Endothelial cell of umbilical vein (primary cell): Measurements from ENCODE around the gene AATF. TPM values are rescaled to one million over a fixed set of nuclear protein-coding genes. Genes with fewer than 3 reads are reported as not detected.
A peak's percentile ranks its signal among the peaks of the same experiment; 100 is the strongest.

Experiments
- BruUV-seq: library from RNA; stranded (reverse); fragments of 400-500 nt; replicated peaks from 2 replicates; lab custom pipeline; 2021; lab: Mats Ljungman, UMichigan
- CTCF ChIA-PET: fragments of 300-600, 350-600 bp; sonication (Branson Sonifier 250); formaldehyde crosslinking; loops from one replicate; lab custom pipeline; 2021; ENCODE audit warnings: antibody characterized with exemption, inconsistent platforms; lab: Charles Lee
- POLR2A ChIA-PET: fragments of 300-600, 350-600 bp; sonication (Branson Sonifier 250); formaldehyde crosslinking; loops from one replicate; lab custom pipeline; 2021; ENCODE audit warnings: antibody characterized with exemption, inconsistent platforms; lab: Charles Lee
- DNase-seq: peaks from one replicate; pipeline ENCODE4 v3.0.0-alpha.2; 2011; ENCODE audit warnings: low read depth, low spot score
- FAIRE-seq: peaks from 2 replicates; lab custom pipeline; 2011; peaks lifted over from hg19 to GRCh38; lab: Jason Lieb, UNC
- H2AFZ ChIP-seq: 2 replicates; pipeline ENCODE4 v1.6.0; 2012; ENCODE audit warnings: low read depth, low read length, control low read depth, inconsistent platforms
- H3K27ac ChIP-seq: 2 replicates; pipeline ENCODE4 v1.5.1; 2011; ENCODE audit warnings: low read depth, mild to moderate bottlenecking, control low read depth, low read length, moderate library complexity; ENCODE audit not compliant: insufficient read depth
- H3K27me3 ChIP-seq, 2 experiments: 2 replicates each; pipeline versions ENCODE4 v1.6.0 to v1.6.1; 2011; ENCODE audit warnings: low read length in 2 of 2, mixed read lengths in 1 of 2; ENCODE audit not compliant: control insufficient read depth in 2 of 2, insufficient read depth in 2 of 2
- H3K36me3 ChIP-seq, 2 experiments: 2 replicates in 1 of 2; 3 replicates in 1 of 2; pipeline ENCODE4 v1.5.1; 2011; ENCODE audit warnings: low read length in 2 of 2, mild to moderate bottlenecking in 1 of 2, moderate library complexity in 1 of 2; ENCODE audit not compliant: control insufficient read depth in 2 of 2, insufficient read depth in 2 of 2; ENCODE audit errors: extremely low read depth in 1 of 2
- H3K4me1 ChIP-seq: 3 replicates; pipeline ENCODE4 v1.5.1; 2011; ENCODE audit warnings: mild to moderate bottlenecking, low read length; ENCODE audit not compliant: control insufficient read depth, insufficient read depth; ENCODE audit errors: extremely low read depth
- H3K4me2 ChIP-seq: 2 replicates; pipeline ENCODE4 v1.6.1; 2011; ENCODE audit warnings: low read length, control low read depth, mixed read lengths; ENCODE audit not compliant: insufficient read depth
- H3K4me3 ChIP-seq, 3 experiments: fragments of 200-600 bp in 1 of 3; sonication (generic), shearing (Covaris generic) in 1 of 3; replicated peaks in 1 of 3; 2 replicates each; pipeline ENCODE4 v1.5.1; 2011 to 2016; ENCODE audit warnings: control low read depth in 3 of 3, low read length in 3 of 3, mild to moderate bottlenecking in 2 of 3, inconsistent platforms in 1 of 3, low read depth in 1 of 3, moderate library complexity in 1 of 3; ENCODE audit not compliant: insufficient read depth in 1 of 3
- H3K79me2 ChIP-seq: 2 replicates; pipeline ENCODE4 v1.6.0; 2012; ENCODE audit warnings: low read length, inconsistent platforms; ENCODE audit not compliant: control insufficient read depth, insufficient read depth
- H3K9ac ChIP-seq: replicated peaks from 2 replicates; pipeline ENCODE3; 2011; ENCODE audit warnings: low read length, control low read depth; ENCODE audit not compliant: insufficient read depth; ENCODE audit errors: extremely low read depth
- H3K9me1 ChIP-seq: replicated peaks from 3 replicates; pipeline ENCODE4 v1.6.0; 2011; ENCODE audit warnings: mild to moderate bottlenecking, low read length; ENCODE audit not compliant: control insufficient read depth, insufficient read depth; ENCODE audit errors: extremely low read depth
- H3K9me3 ChIP-seq: replicated peaks from 2 replicates; pipeline ENCODE4 v1.5.1; 2012; ENCODE audit warnings: low read length, inconsistent platforms; ENCODE audit not compliant: control insufficient read depth, insufficient read depth
- H4K20me1 ChIP-seq: replicated peaks from 2 replicates; pipeline ENCODE3; 2011; ENCODE audit warnings: mild to moderate bottlenecking, low read length; ENCODE audit not compliant: control insufficient read depth, insufficient read depth; ENCODE audit errors: extremely low read depth
- EZH2 ChIP-seq: IDR thresholded peaks from 2 replicates; pipeline ENCODE4 v1.6.1; 2012; ENCODE audit warnings: borderline replicate concordance, low read depth, mild to moderate bottlenecking, moderate library complexity, low read length, inconsistent platforms; ENCODE audit not compliant: severe bottlenecking
- FOS ChIP-seq: IDR thresholded peaks from 2 replicates; pipeline ENCODE4 v1.6.1; 2011; ENCODE audit warnings: mild to moderate bottlenecking, low read length, moderate library complexity, borderline replicate concordance; ENCODE audit not compliant: insufficient read depth
- JUN ChIP-seq: IDR thresholded peaks from 2 replicates; pipeline ENCODE4 v1.6.1; 2011; ENCODE audit warnings: borderline replicate concordance, low read depth; ENCODE audit not compliant: insufficient read length, insufficient read depth
- POLR2A ChIP-seq: IDR thresholded peaks from 2 replicates; pipeline ENCODE4 v1.6.1; 2012; ENCODE audit warnings: low read depth, mild to moderate bottlenecking, control low read depth, low read length
- POLR2AphosphoS5 ChIP-seq: IDR thresholded peaks from 2 replicates; pipeline ENCODE4 v1.6.1; 2012; ENCODE audit warnings: low read depth, mild to moderate bottlenecking, control low read depth, low read length, moderate library complexity; ENCODE audit not compliant: insufficient read depth
- dilution Hi-C: fragments of 300-500 bp; cut with MboI; formaldehyde crosslinking; loops from one replicate; pipeline ENCODE4 v1.15.0; 2019; ENCODE audit warnings: low sequenced_read_pairs; ENCODE audit not compliant: extremely low pct_ligation_motif_present
- intact Hi-C: fragments of 100-400 bp; cut with micrococcal nuclease; formaldehyde crosslinking; loops from one replicate; pipeline ENCODE4 v1.10.0; 2022
- polyA plus RNA-seq, 4 experiments: library from polyadenylated mRNA; depleted of rRNA in 3 of 4; stranded (reverse) in 3 of 4; unstranded in 1 of 4; fragments of >200 nt; gene quantifications; 2 replicates each; pipeline versions ENCODE4 v1.2.1 to v1.2.3, GENCODE V29; 2011 to 2012; ENCODE audit warnings: missing spikeins in 1 of 4
- total RNA-seq: library from RNA; stranded (reverse); gene quantifications from 2 replicates; pipeline ENCODE4 v1.2.3, GENCODE V29; 2021
- TF ChIP-seq, protein P1 (sequence below): IDR thresholded peaks from 2 replicates; pipeline ENCODE4 v1.6.1; 2011; ENCODE audit not compliant: insufficient read depth, insufficient read length

The AATF gene
- total and polyA plus RNA-seq, 2 donors (not counting 3 experiments of a cell fraction or from before 2014, with no cell fraction given) = 15.7 to 47.2 TPM

DNA sequence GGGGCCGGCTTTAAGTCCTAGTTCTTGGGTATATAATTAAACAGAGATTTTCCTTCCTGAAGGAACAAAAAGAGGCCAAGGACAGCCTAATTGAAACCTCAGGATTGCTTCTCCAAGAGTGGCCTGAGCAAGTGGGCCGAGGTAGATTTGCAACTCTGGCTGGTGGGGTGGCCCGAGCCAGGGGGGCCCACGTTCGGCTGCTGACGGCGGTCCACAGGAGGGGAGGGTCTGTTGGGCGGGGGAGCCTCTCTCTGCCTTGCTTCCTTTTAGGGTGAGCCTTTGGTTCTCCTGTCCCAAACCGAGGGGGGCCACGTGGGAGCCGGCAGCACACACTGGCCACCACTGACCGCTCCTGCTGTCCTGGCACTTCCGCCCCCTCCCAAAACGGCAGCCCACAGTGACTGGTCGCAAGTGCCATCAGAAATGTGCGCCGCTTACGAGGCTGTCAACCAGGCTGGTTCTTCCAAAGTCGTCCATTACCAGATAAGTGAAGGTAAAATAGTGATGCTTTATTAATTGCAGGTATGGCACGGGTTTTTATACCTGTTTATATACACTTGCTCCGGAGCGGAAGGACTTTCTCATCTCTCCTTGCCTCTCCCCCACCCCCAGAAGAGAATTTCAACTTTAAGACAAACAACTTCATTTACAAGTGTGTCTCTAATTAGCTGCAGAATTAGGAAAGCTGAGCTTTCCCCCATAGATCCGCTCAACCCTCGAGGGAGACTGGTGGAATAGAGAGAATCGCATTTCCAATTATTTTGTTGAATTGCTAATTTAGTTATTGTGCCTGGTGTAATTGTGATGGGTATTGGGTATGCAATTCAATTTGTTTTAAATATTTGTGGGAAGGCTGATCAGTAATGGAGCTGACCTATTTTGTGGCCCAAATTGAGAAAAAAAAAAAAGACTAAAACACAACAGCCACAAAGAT is 117.8 kb downstream of the AATF start:
- CTCF ChIA-PET = interaction anchor here (1.1 to 2.1 kb wide), 5 partner anchors 13 to 441 kb away, joined by 5 to 10 read pairs (median 7); no protein-coding TSS in a partner anchor
- intact Hi-C loops = no loop called here
- dilution Hi-C loops = loop anchor here (25.0 kb wide), 1 partner anchor 404 kb away; no protein-coding TSS in a partner anchor

DNA sequence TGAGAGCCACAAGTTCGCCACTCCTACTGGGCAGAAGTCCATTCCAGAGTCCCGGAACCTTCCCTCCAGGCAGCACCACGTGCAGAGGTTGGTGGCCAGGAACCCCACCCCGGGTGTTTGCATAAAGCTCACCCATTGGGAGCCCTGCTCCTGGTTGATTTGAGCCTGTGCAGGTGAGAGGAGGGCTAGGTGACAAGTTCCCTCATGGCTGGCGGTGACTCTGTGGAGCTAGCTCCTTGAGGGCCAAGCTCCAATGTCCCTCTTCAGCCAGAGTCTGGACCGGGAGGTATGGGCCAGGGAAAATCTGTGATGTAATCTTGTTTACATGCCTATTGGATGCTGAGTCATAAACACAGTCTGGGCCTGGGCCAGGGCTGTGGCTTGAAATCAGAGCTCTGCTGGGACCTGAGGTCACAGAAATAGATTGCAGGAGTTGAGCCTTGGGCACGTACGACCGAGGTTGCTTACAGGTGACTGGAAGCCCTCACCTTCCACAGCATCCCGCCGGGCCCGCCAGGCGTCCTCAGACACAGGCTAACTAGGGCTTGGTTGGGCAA is 118.9 kb downstream of the AATF start:
- Histone ChIP-seq H3K9ac (no peak overlapping the region), H3K36me3 (no peaks in the 10 kb centered on the region), H2AFZ (no peak overlapping the region), H3K9me3 (no peaks in the 10 kb centered on the region), H3K27me3 (peaks cover 16 to 26% of the 10 kb centered on the region in 2 experiments), H3K79me2 (no peaks in the 10 kb centered on the region), H3K27ac (no peak overlapping the region), H3K4me3 (no peak overlapping the region), H3K4me2 (no peak overlapping the region), H3K9me1 (no peaks in the 10 kb centered on the region), H4K20me1 (no peaks in the 10 kb centered on the region), H3K4me1 (peaks cover 3% of the 10 kb centered on the region)
- no peak for TF ChIP-seq POLR2AphosphoS5
- peak; percentile 47 for TF ChIP-seq JUN
- TF ChIP-seq, protein P1, sequence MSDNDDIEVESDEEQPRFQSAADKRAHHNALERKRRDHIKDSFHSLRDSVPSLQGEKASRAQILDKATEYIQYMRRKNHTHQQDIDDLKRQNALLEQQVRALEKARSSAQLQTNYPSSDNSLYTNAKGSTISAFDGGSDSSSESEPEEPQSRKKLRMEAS = no peak
- TF ChIP-seq FOS = peak; percentile 58
- DNase-seq (peak; percentile 72), FAIRE-seq (no peak)
- ChIA-PET POLR2A (no interaction called here), CTCF (interaction anchor here (1.5 to 2.1 kb wide), 4 partner anchors 12 to 172 kb away, joined by 6 to 10 read pairs (median 8); no protein-coding TSS in a partner anchor)
- intact Hi-C loops (no loop called here), dilution Hi-C loops (loop anchor here (25.0 kb wide), 1 partner anchor 405 kb away; no protein-coding TSS in a partner anchor)
- BruUV-seq = no TSS peak

More for the DNA sequence above, 117.8 kb downstream of the AATF start:
- no peak overlapping the region for H2AFZ ChIP-seq
- no TSS peak for BruUV-seq
- no peak overlapping the region for H3K4me3 ChIP-seq
- POLR2A ChIA-PET = no interaction called here
- no peak overlapping the region for H3K4me2 ChIP-seq
- no peak overlapping the region for H3K27ac ChIP-seq
- peaks cover 16 to 26% of the 10 kb centered on the region in 2 experiments for H3K27me3 ChIP-seq
- peaks cover 3% of the 10 kb centered on the region for H3K4me1 ChIP-seq
- DNase-seq (no peak), FAIRE-seq (no peak)
- no peaks in the 10 kb centered on the region for H4K20me1 ChIP-seq
- TF ChIP-seq EZH2 = peak; percentile 18
- TF ChIP-seq POLR2A = no peak
- no peaks in the 10 kb centered on the region for H3K9me1 ChIP-seq
- no peak overlapping the region for H3K9ac ChIP-seq
- no peaks in the 10 kb centered on the region for H3K79me2 ChIP-seq
- H3K9me3 ChIP-seq = no peaks in the 10 kb centered on the region
- no peaks in the 10 kb centered on the region for H3K36me3 ChIP-seq
